H1 (cell line): ENCODE results near the gene EEF1G. TPM values are rescaled to one million over a fixed set of nuclear protein-coding genes. Genes with fewer than 3 reads are reported as not detected.

ENCODE experiments used
- ASH2L ChIP-seq: fragments of 200-600, 300-600 bp; sonication (generic); IDR thresholded peaks from one replicate; pipeline ENCODE4 v1.7.1; 2017; ENCODE audit warnings: low read length
- BCL11A ChIP-seq, 2 experiments: IDR thresholded peaks; one replicate each; pipeline ENCODE4 v1.6.1; 2011; ENCODE audit warnings: low read depth in 2 of 2, low read length in 2 of 2, mild to moderate bottlenecking in 2 of 2
- BRCA1 ChIP-seq: IDR thresholded peaks from 2 replicates; pipeline ENCODE4 v1.6.1; 2012; ENCODE audit warnings: low read depth, low read length, improper control_type of control experiment
- CHD1 ChIP-seq: IDR thresholded peaks from 2 replicates; pipeline ENCODE4 v1.6.1; 2012; ENCODE audit warnings: low read depth, low read length, improper control_type of control experiment
- CHD2 ChIP-seq: IDR thresholded peaks from 2 replicates; pipeline ENCODE4 v1.6.1; 2012; ENCODE audit warnings: low read length, improper control_type of control experiment
- CREB1 ChIP-seq: IDR thresholded peaks from 2 replicates; pipeline ENCODE4 v1.6.1; 2012; ENCODE audit warnings: inconsistent platforms
- EGR1 ChIP-seq: IDR thresholded peaks from 2 replicates; pipeline ENCODE4 v1.6.1; 2011; ENCODE audit warnings: low read depth, low read length, borderline replicate concordance
- EP300 ChIP-seq, 2 experiments: IDR thresholded peaks; 1 replicate in 1 of 2; 2 replicates in 1 of 2; pipeline ENCODE4 v1.6.1; 2011 to 2012; ENCODE audit warnings: low read depth in 2 of 2, low read length in 2 of 2, mild to moderate bottlenecking in 2 of 2, borderline replicate concordance in 1 of 2, inconsistent platforms in 1 of 2, moderate library complexity in 1 of 2
- EZH2 ChIP-seq: fragments of 200-600 bp; sonication (generic); IDR thresholded peaks from 2 replicates; pipeline ENCODE4 v1.7.1; 2012; ENCODE audit warnings: low read depth, mild to moderate bottlenecking, moderate library complexity, low read length, inconsistent platforms; ENCODE audit not compliant: severe bottlenecking
- FOSL1 ChIP-seq: IDR thresholded peaks from 2 replicates; pipeline ENCODE4 v1.6.1; 2011; ENCODE audit warnings: mild to moderate bottlenecking, low read depth, low read length, moderate library complexity; ENCODE audit not compliant: insufficient read depth
- JUND ChIP-seq: IDR thresholded peaks from 2 replicates; pipeline ENCODE4 v1.6.1; 2011; ENCODE audit warnings: mild to moderate bottlenecking, improper control_type of control experiment, low read length
- KDM5A ChIP-seq: fragments of 200-600 bp; IDR thresholded peaks from 2 replicates; pipeline ENCODE4 v1.7.1; 2012; ENCODE audit warnings: mild to moderate bottlenecking, low read length, inconsistent platforms, mixed read lengths
- MAFK ChIP-seq: IDR thresholded peaks from 2 replicates; pipeline ENCODE4 v1.6.1; 2012; ENCODE audit warnings: low read depth, mild to moderate bottlenecking, improper control_type of control experiment, low read length
- MAX ChIP-seq: IDR thresholded peaks from 2 replicates; pipeline ENCODE4 v1.6.1; 2012; ENCODE audit warnings: inconsistent platforms
- RAD21 ChIP-seq, 2 experiments: IDR thresholded peaks in 1 of 2; conservative IDR thresholded peaks in 1 of 2; 2 replicates each; pipeline ENCODE4 v1.6.1; 2011; ENCODE audit warnings: low read depth in 2 of 2, low read length in 2 of 2, improper control_type of control experiment in 1 of 2, inconsistent platforms in 1 of 2, mild to moderate bottlenecking in 1 of 2, moderate library complexity in 1 of 2
- RXRA ChIP-seq: IDR thresholded peaks from 2 replicates; pipeline ENCODE4 v1.6.1; 2011; ENCODE audit warnings: low read depth, mild to moderate bottlenecking, low read length, moderate library complexity; ENCODE audit not compliant: insufficient read depth
- SIRT6 ChIP-seq: IDR thresholded peaks from one replicate; pipeline ENCODE4 v1.7.1; 2012; ENCODE audit warnings: low read length, inconsistent platforms
- SIX5 ChIP-seq: IDR thresholded peaks from 2 replicates; pipeline ENCODE4 v1.6.1; 2011; ENCODE audit warnings: mild to moderate bottlenecking, low read depth, low read length
- SP1 ChIP-seq: IDR thresholded peaks from 2 replicates; pipeline ENCODE4 v1.6.1; 2011; ENCODE audit warnings: low read depth, low read length
- SP2 ChIP-seq: IDR thresholded peaks from 2 replicates; pipeline ENCODE4 v1.6.1; 2012; ENCODE audit warnings: mild to moderate bottlenecking, low read length, inconsistent platforms
- SRF ChIP-seq: IDR thresholded peaks from 2 replicates; pipeline ENCODE4 v1.6.1; 2011; ENCODE audit warnings: mild to moderate bottlenecking, low read depth, low read length, moderate library complexity
- TAF7 ChIP-seq: optimal IDR thresholded peaks from 2 replicates; pipeline ENCODE3; 2011; ENCODE audit warnings: low read depth, mild to moderate bottlenecking, inconsistent platforms, low read length, moderate library complexity, borderline replicate concordance
- TCF12 ChIP-seq: IDR thresholded peaks from 2 replicates; pipeline ENCODE4 v1.6.1; 2011; ENCODE audit warnings: low read depth, mild to moderate bottlenecking, low read length
- TEAD4 ChIP-seq: IDR thresholded peaks from 2 replicates; pipeline ENCODE4 v1.6.1; 2012; ENCODE audit warnings: low read depth, low read length, inconsistent platforms, mixed read lengths
- polyA plus RNA-seq, 7 experiments: library from polyadenylated mRNA; depleted of rRNA in 3 of 7; stranded (reverse) in 5 of 7; unstranded in 2 of 7; fragments of >200 nt in 5 of 7; fragments of 200-250 nt in 2 of 7; gene quantifications; 1 replicate in 5 of 7; 2 replicates in 1 of 7; 4 replicates in 1 of 7; pipeline versions ENCODE4 v1.2.1 to v1.2.3, GENCODE V29; 2011 to 2013; ENCODE audit warnings: missing spikeins in 2 of 7, mixed read lengths in 2 of 7
- total RNA-seq: library from RNA; stranded (reverse); fragmentation: NEBNext Ultra II Directional; extraction: Animal tissue kit (Norgen Biotek cat#: 25700); gene quantifications from 2 replicates; pipeline ENCODE4 v1.2.1, GENCODE V29; 2021
- TF ChIP-seq, protein P1 (sequence below): IDR thresholded peaks from 2 replicates; pipeline ENCODE4 v1.6.1; 2011; ENCODE audit warnings: low read depth, mild to moderate bottlenecking, low read length; ENCODE audit not compliant: insufficient read depth

The EEF1G gene
- total and polyA plus RNA-seq, 2 of the 8 experiments (the other 6 are each of a cell fraction or from before 2014, with no cell fraction given), result 1,627 to 1,996 TPM

GRCh38 chr11:62601372-62602140 is 27.9 kb upstream of the EEF1G start, which contains the start of gene MTA2 (continued):
- TF ChIP-seq FOSL1, result no peak
- TF ChIP-seq SRF, result no peak
- no peak for TF ChIP-seq SP2
- no peak for TF ChIP-seq SIX5
- no peak for TF ChIP-seq RXRA
- TF ChIP-seq TCF12, result no peak
- TF ChIP-seq BRCA1, result no peak
- TF ChIP-seq EGR1, result peak; percentile 62; the same call in 1 of the 2 replicates
- TF ChIP-seq MAX, result 0 out of 2 replicates have a peak, but pooled peaks have one; percentile 44
- TF ChIP-seq MAFK, result no peak
- no peak for TF ChIP-seq EP300 (IDR thresholded peaks at IDR 0.05; ENCODE audit: borderline replicate concordance in 1 of 2, low read depth in 2 of 2, low read length in 2 of 2)
- TF ChIP-seq CREB1, result no peak
- TF ChIP-seq SP1, result 0 out of 2 replicates have a peak, but pooled peaks have one; percentile 32
- TF ChIP-seq JUND, result no peak
- peak; percentile 46; the same call in 1 of the 2 replicates for TF ChIP-seq CHD2
- TF ChIP-seq EZH2, result no peak
- TF ChIP-seq TAF7, result no peak
- TF ChIP-seq ASH2L, result peak; percentile 2
- no peak for TF ChIP-seq KDM5A
- no peak for TF ChIP-seq RAD21 (IDR thresholded peaks at IDR 0.05 in 1 of 2, conservative IDR thresholded peaks at IDR 0.05 in 1 of 2; ENCODE audit: low read depth in 2 of 2, low read length in 2 of 2)
- TF ChIP-seq BCL11A (IDR thresholded peaks at IDR 0.05; ENCODE audit: low read depth in 2 of 2, low read length in 2 of 2), result no peak
- no peak for TF ChIP-seq CHD1
- no peak for TF ChIP-seq SIRT6
- no peak for TF ChIP-seq TEAD4
- TF ChIP-seq, protein P1, sequence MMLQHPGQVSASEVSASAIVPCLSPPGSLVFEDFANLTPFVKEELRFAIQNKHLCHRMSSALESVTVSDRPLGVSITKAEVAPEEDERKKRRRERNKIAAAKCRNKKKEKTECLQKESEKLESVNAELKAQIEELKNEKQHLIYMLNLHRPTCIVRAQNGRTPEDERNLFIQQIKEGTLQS, result no peak
